Chondrocyte (in vitro differentiated cells): Measurements from ENCODE around the gene TMEM132A. TPM values are rescaled to one million over a fixed set of nuclear protein-coding genes. Genes with fewer than 3 reads are reported as not detected.

Source experiments
- DNase-seq: peaks from one replicate; pipeline ENCODE4 v3.0.0; 2021; ENCODE audit warnings: mixed read lengths, low spot score
- H3K27ac Mint-ChIP-seq: one replicate; pipeline ENCODE4 v1.8.0; 2021; ENCODE audit warnings: mild to moderate bottlenecking, moderate library complexity, mixed read lengths; ENCODE audit not compliant: unreplicated experiment
- H3K27me3 Mint-ChIP-seq: 2 replicates; pipeline ENCODE4 v1.8.0; 2021; ENCODE audit warnings: low read depth, mixed read lengths
- H3K36me3 Mint-ChIP-seq: 2 replicates; pipeline ENCODE4 v1.8.0; 2021; ENCODE audit warnings: low read depth, mixed read lengths
- H3K4me1 Mint-ChIP-seq: 2 replicates; pipeline ENCODE4 v1.8.0; 2021; ENCODE audit warnings: low read depth, mild to moderate bottlenecking, mixed read lengths
- H3K4me3 Mint-ChIP-seq: one replicate; pipeline ENCODE4 v1.8.0; 2021; ENCODE audit warnings: mild to moderate bottlenecking, moderate library complexity, mixed read lengths; ENCODE audit not compliant: unreplicated experiment
- H3K9me3 Mint-ChIP-seq: 2 replicates; pipeline ENCODE4 v1.8.0; 2021; ENCODE audit warnings: low read depth, mixed read lengths
- CTCF ChIP-seq: fragments of 200-600 bp; sonication (generic); IDR thresholded peaks from 2 replicates; pipeline ENCODE4 v1.5.0; 2021; ENCODE audit warnings: antibody characterized with exemption, mild to moderate bottlenecking, moderate library complexity
- total RNA-seq: library from RNA; stranded (reverse); gene quantifications from 3 replicates; pipeline ENCODE4 v1.2.1, GENCODE V29; 2021

The TMEM132A gene
- total RNA-seq, 1 donor from 2014 or later, result 69.8 TPM

DNA sequence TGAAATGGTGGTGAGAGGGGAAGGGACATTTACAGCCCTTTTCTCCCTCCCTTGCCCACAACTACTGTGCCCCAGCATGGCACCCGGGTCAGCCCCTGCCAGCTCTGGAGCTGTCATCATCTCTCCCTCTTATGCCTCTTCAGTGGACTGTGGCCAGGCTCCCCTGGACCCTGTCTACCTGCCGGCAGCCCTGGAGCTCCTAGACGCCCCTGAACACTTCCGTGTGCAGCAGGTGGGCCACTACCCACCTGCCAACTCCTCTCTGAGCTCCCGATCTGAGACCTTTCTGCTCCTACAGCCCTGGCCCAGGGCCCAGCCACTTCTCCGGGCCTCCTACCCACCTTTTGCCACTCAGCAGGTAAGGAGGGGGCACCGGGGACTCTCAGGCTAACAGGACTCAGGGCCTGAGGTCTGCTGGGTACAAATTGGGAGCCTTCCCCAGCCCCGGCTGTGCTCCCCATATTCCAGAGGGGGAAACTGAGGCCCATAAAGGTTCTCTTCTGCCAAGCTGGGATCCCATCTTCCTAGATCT lies 2.9 kb downstream of the TMEM132A start:
- Mint-ChIP-seq H3K27me3 (no peaks in the 10 kb centered on the region), H3K27ac (no peak overlapping the region), H3K4me3 (no peak overlapping the region), H3K4me1 (peaks cover 12% of the 10 kb centered on the region), H3K9me3 (no peaks in the 10 kb centered on the region), H3K36me3 (peaks cover 10% of the 10 kb centered on the region)
- peak; percentile 85 for DNase-seq
- no peak for TF ChIP-seq CTCF

DNA sequence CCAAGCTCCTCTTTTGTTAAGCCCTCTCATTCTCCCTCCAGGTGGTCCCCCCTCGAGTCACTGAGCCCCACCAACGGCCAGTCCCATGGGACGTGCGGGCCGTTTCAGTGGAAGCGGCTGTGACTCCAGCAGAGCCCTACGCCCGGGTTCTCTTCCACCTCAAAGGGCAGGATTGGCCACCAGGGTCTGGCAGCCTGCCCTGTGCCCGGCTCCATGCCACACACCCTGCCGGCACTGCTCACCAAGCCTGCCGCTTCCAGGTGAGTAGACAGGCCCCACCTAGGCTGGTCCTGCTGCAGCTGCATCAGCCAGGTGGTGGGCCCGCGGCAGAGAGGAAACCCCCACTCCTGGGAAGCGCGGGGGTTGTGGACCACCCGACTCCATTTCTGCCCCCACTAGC lies 3.3 kb downstream of the TMEM132A start:
- H3K4me3 Mint-ChIP-seq, result no peak overlapping the region
- peak; percentile 77 for DNase-seq
- peaks cover 6% of the 10 kb centered on the region for H3K36me3 Mint-ChIP-seq
- TF ChIP-seq CTCF, result no peak
- no peaks in the 10 kb centered on the region for H3K9me3 Mint-ChIP-seq
- H3K27ac Mint-ChIP-seq, result no peak overlapping the region
- H3K4me1 Mint-ChIP-seq, result peaks cover 12% of the 10 kb centered on the region
- no peaks in the 10 kb centered on the region for H3K27me3 Mint-ChIP-seq

GRCh38 chr11:60928563-60929001 lies 4.3 kb downstream of the TMEM132A start:
- Mint-ChIP-seq H3K36me3 (peaks cover 6% of the 10 kb centered on the region), H3K27me3 (no peaks in the 10 kb centered on the region), H3K4me3 (no peak overlapping the region), H3K27ac (no peak overlapping the region), H3K4me1 (peaks cover 12% of the 10 kb centered on the region), H3K9me3 (no peaks in the 10 kb centered on the region)
- no peak for TF ChIP-seq CTCF
- peak; percentile 87 for DNase-seq

- Mint-ChIP-seq H3K4me3 (no peak overlapping the region), H3K4me1 (peaks cover 9% of the 10 kb centered on the region), H3K36me3 (peaks cover 10% of the 10 kb centered on the region), H3K27ac (no peak overlapping the region), H3K9me3 (no peaks in the 10 kb centered on the region), H3K27me3 (no peaks in the 10 kb centered on the region)
- no peak for TF ChIP-seq CTCF
- DNase-seq, result no peak
Observed at GRCh38 chr11:60929764-60930163, 5.5 kb downstream of the TMEM132A start.

DNA sequence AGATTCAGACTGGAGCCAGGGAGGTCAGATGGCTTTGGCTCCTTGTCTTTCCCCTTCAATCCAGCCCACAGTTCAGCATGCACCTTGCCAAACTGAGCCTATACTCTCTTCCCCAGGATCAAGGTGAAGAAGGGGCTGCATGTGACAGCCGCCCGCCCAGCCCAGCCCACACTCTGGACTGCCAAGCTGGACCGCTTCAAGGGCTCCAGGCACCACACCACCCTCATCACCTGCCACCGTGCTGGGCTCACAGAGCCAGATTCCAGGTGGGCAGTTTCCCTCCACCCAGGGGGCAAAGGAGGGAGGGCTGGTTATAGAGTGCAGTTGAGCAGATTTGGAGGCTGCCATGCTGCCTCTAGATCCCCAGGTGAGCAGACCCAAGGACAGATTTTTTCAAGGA lies 6.1 kb downstream of the TMEM132A start:
- Mint-ChIP-seq H3K9me3 (no peaks in the 10 kb centered on the region), H3K27me3 (no peaks in the 10 kb centered on the region), H3K4me3 (no peak overlapping the region), H3K27ac (no peak overlapping the region), H3K36me3 (peaks cover 10% of the 10 kb centered on the region), H3K4me1 (peaks cover 5% of the 10 kb centered on the region)
- DNase-seq, result no peak
- no peak for TF ChIP-seq CTCF
